Neuronal stem cell (in vitro differentiated cells): ENCODE measurements around the gene TRPM3.

Source experiments
- DNase-seq: peaks from one replicate; pipeline ENCODE4 v3.0.0-alpha.2; 2013; ENCODE audit warnings: low spot score
- H2AFZ ChIP-seq: one replicate; pipeline ENCODE4 v1.6.1; 2013; ENCODE audit warnings: mild to moderate bottlenecking, low read length, inconsistent platforms
- H2AK5ac ChIP-seq: 2 replicates; pipeline ENCODE4 v1.6.1; 2013; ENCODE audit warnings: low read depth, mild to moderate bottlenecking, inconsistent platforms, low read length, moderate library complexity, mixed read lengths
- H2BK120ac ChIP-seq: 2 replicates; pipeline ENCODE4 v1.6.1; 2013; ENCODE audit warnings: low read depth, mild to moderate bottlenecking, inconsistent platforms, low read length, moderate library complexity, mixed read lengths
- H2BK12ac ChIP-seq: one replicate; pipeline ENCODE4 v1.6.1; 2013; ENCODE audit warnings: low read length, inconsistent platforms
- H2BK15ac ChIP-seq: 2 replicates; pipeline ENCODE4 v1.6.1; 2013; ENCODE audit warnings: mild to moderate bottlenecking, low read length, inconsistent platforms, mixed read lengths
- H2BK5ac ChIP-seq: one replicate; pipeline ENCODE4 v1.6.1; 2013; ENCODE audit warnings: inconsistent platforms, mild to moderate bottlenecking, low read length, moderate library complexity
- H3K14ac ChIP-seq: one replicate; pipeline ENCODE4 v1.6.1; 2013; ENCODE audit warnings: low read length, inconsistent platforms
- H3K18ac ChIP-seq: 2 replicates; pipeline ENCODE4 v1.6.1; 2013; ENCODE audit warnings: low read length, inconsistent platforms
- H3K23ac ChIP-seq: 2 replicates; pipeline ENCODE4 v1.6.1; 2013; ENCODE audit warnings: low read depth, mild to moderate bottlenecking, mixed read lengths, low read length, inconsistent platforms; ENCODE audit not compliant: poor library complexity
- H3K27ac ChIP-seq: replicated peaks from 3 replicates; pipeline ENCODE4 v1.5.1; 2013; ENCODE audit warnings: low read length, inconsistent platforms
- H3K27me3 ChIP-seq, 3 experiments: 2 replicates each; pipeline ENCODE4 v1.6.1; 2013; ENCODE audit warnings: low read length in 3 of 3, mild to moderate bottlenecking in 2 of 3, inconsistent platforms in 1 of 3, low read depth in 1 of 3, mixed read lengths in 1 of 3, moderate library complexity in 1 of 3; ENCODE audit not compliant: control insufficient read depth in 3 of 3, insufficient read depth in 3 of 3
- H3K36me3 ChIP-seq, 2 donors: replicated peaks in 1 of 2; 2 replicates each; pipeline ENCODE4 v1.6.1; 2013; ENCODE audit warnings: low read length in 2 of 2; ENCODE audit not compliant: control insufficient read depth in 2 of 2, insufficient read depth in 2 of 2
- H3K4ac ChIP-seq: 2 replicates; pipeline ENCODE4 v1.6.1; 2013; ENCODE audit warnings: inconsistent platforms, mild to moderate bottlenecking, low read length, moderate library complexity
- H3K4me1 ChIP-seq, 2 donors: 1 replicate in 1 of 2; 2 replicates in 1 of 2; pipeline ENCODE4 v1.6.1; 2013; ENCODE audit warnings: low read length in 2 of 2, low read depth in 1 of 2; ENCODE audit not compliant: control insufficient read depth in 2 of 2, insufficient read depth in 1 of 2
- H3K4me2 ChIP-seq: one replicate; pipeline ENCODE4 v1.6.1; 2013; ENCODE audit warnings: mild to moderate bottlenecking, low read length, inconsistent platforms; ENCODE audit not compliant: insufficient read depth, poor library complexity, severe bottlenecking
- H3K4me3 ChIP-seq, 2 donors: 2 replicates each; pipeline ENCODE4 v1.5.1; 2013; ENCODE audit warnings: low read length in 2 of 2, mild to moderate bottlenecking in 2 of 2, inconsistent platforms in 1 of 2, moderate library complexity in 1 of 2
- H3K79me1 ChIP-seq: one replicate; pipeline ENCODE4 v1.6.1; 2013; ENCODE audit warnings: low read depth, mild to moderate bottlenecking, inconsistent platforms, low read length, moderate library complexity
- H3K9ac ChIP-seq: one replicate; pipeline ENCODE4 v1.6.1; 2013; ENCODE audit warnings: mild to moderate bottlenecking, low read depth, low read length, inconsistent platforms; ENCODE audit not compliant: poor library complexity
- H3K9me3 ChIP-seq, 2 donors: replicated peaks in 1 of 2; 2 replicates each; pipeline versions ENCODE3 to v1.6.1; 2013; ENCODE audit warnings: low read length in 2 of 2, mild to moderate bottlenecking in 2 of 2, inconsistent platforms in 1 of 2, low read depth in 1 of 2, mixed read lengths in 1 of 2, moderate library complexity in 1 of 2; ENCODE audit not compliant: control insufficient read depth in 2 of 2, insufficient read depth in 1 of 2
- H4K8ac ChIP-seq: one replicate; pipeline ENCODE4 v1.6.1; 2013; ENCODE audit warnings: low read depth, mild to moderate bottlenecking, inconsistent platforms, low read length, moderate library complexity
- H4K91ac ChIP-seq: one replicate; pipeline ENCODE4 v1.6.1; 2013; ENCODE audit warnings: low read length, low read depth, mild to moderate bottlenecking, inconsistent platforms; ENCODE audit not compliant: poor library complexity
- WGBS, 2 donors: extraction: QIAGEN DNeasy Blood & Tissue Kit; methylation state at CpG; one replicate each; pipeline ENCODE4 v1.1.7; 2013; ENCODE audit warnings: missing lambda C conversion rate in 2 of 2, mixed read lengths in 1 of 2; ENCODE audit not compliant: insufficient read length in 2 of 2, insufficient replicate concordance in 1 of 2; ENCODE audit errors: extremely low coverage in 2 of 2; 5-methylcytosine and 5-hydroxymethylcytosine counted together

Gene TRPM3

GRCh38 chr9:70823284-70823683 lies 298.1 kb downstream of the TRPM3 start:
- H3K4me1 ChIP-seq: peaks cover 6 to 7% of the 10 kb centered on the region in 2 donors
- no peak overlapping the region for H4K91ac ChIP-seq
- H3K14ac ChIP-seq: no peak overlapping the region
- H3K79me1 ChIP-seq: no peaks in the 10 kb centered on the region
- H3K27me3 ChIP-seq: no peaks in the 10 kb centered on the region
- H3K4me2 ChIP-seq: no peak overlapping the region
- WGBS, 2 donors: no CpG with 5 or more reads among the region's 7 CpGs
- no peak overlapping the region for H2AK5ac ChIP-seq
- peaks cover 2 to 11% of the 10 kb centered on the region in 2 donors for H3K9me3 ChIP-seq
- no peak overlapping the region for H2BK12ac ChIP-seq
- no peak overlapping the region for H3K9ac ChIP-seq
- no peak overlapping the region for H2BK15ac ChIP-seq
- no peak overlapping the region for H2BK5ac ChIP-seq
- peaks cover 3 to 24% of the 10 kb centered on the region in 2 donors for H3K36me3 ChIP-seq
- no peak overlapping the region for H3K18ac ChIP-seq
- no peak overlapping the region for H3K4me3 ChIP-seq
- H2BK120ac ChIP-seq: no peak overlapping the region
- H3K27ac ChIP-seq: no peak overlapping the region
- no peak overlapping the region for H3K4ac ChIP-seq
- no peak for DNase-seq
- no peak overlapping the region for H2AFZ ChIP-seq
- no peak overlapping the region for H4K8ac ChIP-seq
- no peak overlapping the region for H3K23ac ChIP-seq

- no peak overlapping the region for H2BK120ac ChIP-seq
- no peak overlapping the region for H2AK5ac ChIP-seq
- no peak overlapping the region for H4K8ac ChIP-seq
- H2AFZ ChIP-seq: no peak overlapping the region
- no peak overlapping the region for H3K4me2 ChIP-seq
- H3K79me1 ChIP-seq: no peaks in the 10 kb centered on the region
- H2BK12ac ChIP-seq: no peak overlapping the region
- H3K4me3 ChIP-seq: no peak overlapping the region
- no peaks in the 10 kb centered on the region for H3K9me3 ChIP-seq
- no peak overlapping the region for H3K14ac ChIP-seq
- no peak for DNase-seq
- no peak overlapping the region for H2BK5ac ChIP-seq
- H3K18ac ChIP-seq: no peak overlapping the region
- no peak overlapping the region for H3K4ac ChIP-seq
- peaks cover 0 to 4% of the 10 kb centered on the region in 2 donors for H3K4me1 ChIP-seq
- no peak overlapping the region for H3K23ac ChIP-seq
- no CpG with 5 or more reads among the region's 3 CpGs for WGBS, 2 donors
- no peaks in the 10 kb centered on the region for H3K27me3 ChIP-seq
- no peak overlapping the region for H4K91ac ChIP-seq
- no peak overlapping the region for H3K9ac ChIP-seq
- no peaks in the 10 kb centered on the region for H3K36me3 ChIP-seq
- H3K27ac ChIP-seq: no peak overlapping the region
- no peak overlapping the region for H2BK15ac ChIP-seq
These were observed 304.1 kb downstream of the TRPM3 start for GRCh38 chr9:70817311-70817710.

DNA sequence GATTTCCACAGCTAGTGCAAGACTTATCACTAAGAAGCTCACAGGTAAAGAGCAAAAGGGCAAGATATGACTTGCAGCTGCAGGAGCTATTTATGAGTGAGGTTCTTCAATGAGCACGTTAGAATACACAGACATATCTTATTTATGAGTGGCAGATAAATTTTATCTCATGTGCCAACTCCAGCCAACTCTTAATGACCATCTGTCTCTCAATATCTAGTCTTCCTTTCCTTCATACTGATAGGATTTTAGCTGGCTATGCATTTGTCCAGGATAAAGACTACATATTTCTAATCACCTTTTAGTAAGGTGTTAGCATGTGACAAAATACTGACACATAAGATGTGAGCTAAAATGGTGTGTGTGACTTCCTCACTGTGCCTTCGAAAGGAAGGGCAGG lies 304.5 kb downstream of the TRPM3 start:
- Histone ChIP-seq H2AFZ (no peak overlapping the region), H3K27ac (no peak overlapping the region), H4K8ac (no peak overlapping the region), H3K9me3 (no peaks in the 10 kb centered on the region), H3K18ac (no peak overlapping the region), H3K4me3 (no peak overlapping the region), H3K79me1 (no peaks in the 10 kb centered on the region), H2BK5ac (no peak overlapping the region), H4K91ac (no peak overlapping the region), H2AK5ac (no peak overlapping the region), H3K4ac (no peak overlapping the region), H3K4me2 (no peak overlapping the region), H3K4me1 (peaks cover 0 to 4% of the 10 kb centered on the region in 2 donors), H2BK120ac (no peak overlapping the region), H2BK15ac (no peak overlapping the region), H3K9ac (no peak overlapping the region), H3K36me3 (no peaks in the 10 kb centered on the region), H2BK12ac (no peak overlapping the region), H3K23ac (no peak overlapping the region), H3K14ac (no peak overlapping the region), H3K27me3 (no peaks in the 10 kb centered on the region)
- no CpG with 5 or more reads among the region's 2 CpGs for WGBS, 2 donors
- no peak for DNase-seq

GRCh38 chr9:70816316-70816715 lies 305.1 kb downstream of the TRPM3 start:
- Histone ChIP-seq H3K79me1 (no peaks in the 10 kb centered on the region), H3K9me3 (no peaks in the 10 kb centered on the region), H2BK15ac (no peak overlapping the region), H2AFZ (no peak overlapping the region), H2BK5ac (no peak overlapping the region), H3K4me2 (no peak overlapping the region), H3K27ac (no peak overlapping the region), H2BK120ac (no peak overlapping the region), H4K91ac (no peak overlapping the region), H3K18ac (no peak overlapping the region), H2AK5ac (no peak overlapping the region), H3K4me1 (peaks cover 0 to 4% of the 10 kb centered on the region in 2 donors), H3K4me3 (no peak overlapping the region), H3K14ac (no peak overlapping the region), H3K9ac (no peak overlapping the region), H2BK12ac (no peak overlapping the region), H3K27me3 (no peaks in the 10 kb centered on the region), H3K36me3 (no peaks in the 10 kb centered on the region), H4K8ac (no peak overlapping the region), H3K4ac (no peak overlapping the region), H3K23ac (no peak overlapping the region)
- no CpG with 5 or more reads among the region's 1 CpG for WGBS, 2 donors
- no peak for DNase-seq
